Measurements from ENCODE around the gene NPW.
"Not testable (repeated sequence)": the region's sequence is repeated elsewhere in the genome, so short reads cannot be mapped to it uniquely, and the experiment has no call there.

NPW gene

DNA sequence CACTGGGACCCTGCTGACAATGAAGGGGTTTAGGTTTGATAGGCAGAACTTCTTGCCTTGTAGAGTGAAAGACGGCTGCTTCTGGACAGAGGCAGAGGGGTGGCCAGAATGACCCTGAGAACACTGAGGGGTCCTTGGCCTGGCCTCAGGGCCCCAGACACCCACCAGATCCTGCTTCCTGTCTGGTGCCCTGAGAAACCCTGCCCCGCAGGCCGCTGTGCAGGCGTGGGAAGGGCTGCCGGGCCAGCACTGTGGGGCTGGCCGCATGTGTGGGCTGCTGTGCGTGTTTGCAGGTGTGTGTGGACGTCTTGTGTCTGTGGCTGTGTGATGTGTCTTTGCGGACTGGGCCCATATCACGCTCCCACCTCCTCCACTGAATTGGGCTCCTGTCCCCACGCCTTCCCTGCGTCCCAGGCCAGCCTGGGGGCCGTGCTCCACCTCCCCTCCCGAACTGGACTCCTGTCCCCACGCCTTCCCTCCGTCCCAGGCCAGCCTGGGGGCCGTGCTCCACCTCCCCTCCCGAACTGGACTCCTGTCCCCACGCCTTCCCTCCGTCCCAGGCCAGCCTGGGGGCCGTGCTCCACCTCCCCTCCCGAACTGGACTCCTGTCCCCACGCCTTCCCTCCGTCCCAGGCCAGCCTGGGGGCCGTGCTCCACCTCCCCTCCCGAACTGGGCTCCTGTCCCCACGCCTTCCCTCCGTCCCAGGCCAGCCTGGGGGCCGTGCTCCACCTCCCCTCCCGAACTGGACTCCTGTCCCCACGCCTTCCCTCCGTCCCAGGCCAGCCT, 14.5 kb downstream of the NPW start:
- not testable (repeated sequence) for DNase-seq (ENCODE audit: insufficient read length, low spot score)
- FAIRE-seq = peak; percentile 33

DNA sequence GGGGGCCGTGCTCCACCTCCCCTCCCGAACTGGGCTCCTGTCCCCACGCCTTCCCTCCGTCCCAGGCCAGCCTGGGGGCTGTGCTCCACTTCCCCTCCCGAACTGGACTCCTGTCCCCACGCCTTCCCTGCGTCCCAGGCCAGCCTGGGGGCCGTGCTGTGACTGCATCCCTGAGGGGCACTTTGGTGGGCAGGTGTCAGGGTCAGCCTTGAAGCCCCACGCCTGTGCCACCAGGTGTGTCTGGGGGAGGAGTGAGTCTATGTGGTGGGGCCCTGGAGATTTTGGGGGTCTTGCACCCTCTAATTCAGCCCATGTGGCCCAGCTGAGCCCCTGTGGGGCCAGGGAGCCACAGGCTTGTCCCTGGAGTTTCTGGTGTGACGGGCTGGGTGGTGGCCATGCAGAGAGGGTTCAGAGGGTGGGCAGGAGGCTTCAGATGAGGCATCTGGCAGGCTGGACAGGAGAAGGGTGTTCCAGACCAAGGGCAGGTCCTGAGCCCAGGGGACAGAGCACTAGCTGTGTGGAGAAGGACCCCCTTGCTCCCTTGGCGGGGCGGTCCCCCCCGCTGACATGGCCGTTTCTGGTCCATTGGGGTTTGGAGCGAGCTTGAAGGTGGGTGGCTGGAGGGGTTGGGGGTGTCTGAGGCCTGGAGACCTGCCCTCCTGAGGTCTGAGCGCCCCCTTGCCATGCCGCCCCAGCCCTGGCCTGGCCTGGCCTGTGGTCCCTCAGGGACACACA, 15.3 kb downstream of the NPW start:
- FAIRE-seq (peak; percentile 79), DNase-seq (ENCODE audit: insufficient read length, low spot score) (no peak)

GRCh38 chr16:2035431-2036199, 16.0 kb downstream of the NPW start:
- DNase-seq (ENCODE audit: insufficient read length, low spot score) = no peak
- FAIRE-seq = no peak

DNA sequence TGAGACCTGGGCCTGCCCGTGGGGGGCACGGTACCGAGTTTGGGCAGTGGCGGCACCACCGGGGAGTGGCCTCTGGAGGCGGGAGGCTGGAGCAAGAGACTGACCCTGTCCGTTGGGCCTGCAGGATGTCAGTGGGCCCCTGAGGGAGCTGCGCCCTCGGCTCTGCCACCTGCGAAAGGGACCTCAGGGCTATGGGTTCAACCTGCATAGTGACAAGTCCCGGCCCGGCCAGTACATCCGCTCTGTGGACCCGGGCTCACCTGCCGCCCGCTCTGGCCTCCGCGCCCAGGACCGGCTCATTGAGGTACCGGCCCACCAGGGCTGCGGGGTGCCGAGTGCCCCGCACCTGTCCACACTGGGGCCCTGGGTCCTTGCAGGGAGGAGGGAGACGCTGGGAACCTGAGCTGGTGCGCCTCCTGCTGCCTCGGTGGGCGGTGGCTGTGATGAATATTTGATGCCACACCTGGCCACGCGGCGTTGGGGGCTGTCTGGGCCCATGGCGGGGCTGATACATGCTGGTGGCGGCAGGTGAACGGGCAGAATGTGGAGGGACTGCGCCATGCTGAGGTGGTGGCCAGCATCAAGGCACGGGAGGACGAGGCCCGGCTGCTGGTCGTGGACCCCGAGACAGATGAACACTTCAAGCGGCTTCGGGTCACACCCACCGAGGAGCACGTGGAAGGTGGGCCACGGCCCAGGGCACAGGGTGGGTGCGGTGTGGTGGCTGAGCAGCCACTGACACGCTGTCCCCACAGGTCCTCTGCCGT, 16.8 kb downstream of the NPW start:
- FAIRE-seq = no peak
- DNase-seq (ENCODE audit: insufficient read length, low spot score) = no peak

DNA sequence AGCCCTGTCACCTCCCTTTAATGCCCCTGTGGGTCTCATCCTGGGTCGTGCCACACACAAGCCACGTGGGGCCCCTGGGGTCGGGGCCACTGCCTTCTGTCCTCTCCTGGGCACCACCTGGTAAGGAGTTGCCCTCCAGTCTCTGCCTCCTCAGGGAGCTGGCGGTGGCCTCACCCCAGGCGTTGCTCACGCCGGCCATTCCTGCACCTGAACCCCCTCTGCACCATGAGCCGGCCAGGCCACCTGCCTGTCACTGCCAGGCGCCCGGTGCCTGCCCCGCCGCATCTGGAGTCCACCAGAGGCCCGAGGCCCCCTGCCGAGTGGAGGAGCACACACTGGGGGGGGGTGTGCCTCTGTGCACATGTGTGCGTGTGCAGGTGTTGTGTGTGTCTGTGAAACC, 17.5 kb downstream of the NPW start:
- no peak for FAIRE-seq
- DNase-seq (ENCODE audit: insufficient read length, low spot score) = no peak

DNA sequence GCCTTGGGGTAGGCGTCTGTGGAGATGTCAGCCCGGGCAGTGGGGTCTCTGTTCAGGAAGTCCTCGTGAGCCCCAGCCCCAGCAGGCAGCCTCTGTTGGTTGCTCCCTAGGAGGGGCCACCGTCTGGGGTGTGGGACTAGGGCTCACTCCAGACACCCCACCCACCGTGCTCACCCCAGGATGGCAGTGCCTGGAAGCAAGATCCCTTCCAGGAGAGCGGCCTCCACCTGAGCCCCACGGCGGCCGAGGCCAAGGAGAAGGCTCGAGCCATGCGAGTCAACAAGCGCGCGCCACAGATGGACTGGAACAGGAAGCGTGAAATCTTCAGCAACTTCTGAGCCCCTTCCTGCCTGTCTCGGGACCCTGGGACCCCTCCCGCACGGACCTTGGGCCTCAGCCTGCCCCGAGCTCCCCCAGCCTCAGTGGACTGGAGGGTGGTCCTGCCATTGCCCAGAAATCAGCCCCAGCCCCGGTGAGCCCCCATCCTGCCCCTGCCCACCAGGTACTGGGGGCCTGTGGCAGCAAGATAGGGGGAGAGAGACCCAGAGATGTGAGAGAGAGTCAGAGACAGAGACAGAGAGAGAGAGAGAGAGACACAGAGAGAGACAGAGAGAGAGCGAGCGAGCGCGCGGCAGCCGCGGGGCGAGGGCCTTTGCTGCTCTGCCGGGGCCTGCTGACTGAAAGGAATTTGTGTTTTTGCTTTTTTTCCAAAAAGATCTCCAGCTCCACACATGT, 18.2 kb downstream of the NPW start:
- FAIRE-seq (no peak), DNase-seq (ENCODE audit: insufficient read length, low spot score) (no peak)

DNA sequence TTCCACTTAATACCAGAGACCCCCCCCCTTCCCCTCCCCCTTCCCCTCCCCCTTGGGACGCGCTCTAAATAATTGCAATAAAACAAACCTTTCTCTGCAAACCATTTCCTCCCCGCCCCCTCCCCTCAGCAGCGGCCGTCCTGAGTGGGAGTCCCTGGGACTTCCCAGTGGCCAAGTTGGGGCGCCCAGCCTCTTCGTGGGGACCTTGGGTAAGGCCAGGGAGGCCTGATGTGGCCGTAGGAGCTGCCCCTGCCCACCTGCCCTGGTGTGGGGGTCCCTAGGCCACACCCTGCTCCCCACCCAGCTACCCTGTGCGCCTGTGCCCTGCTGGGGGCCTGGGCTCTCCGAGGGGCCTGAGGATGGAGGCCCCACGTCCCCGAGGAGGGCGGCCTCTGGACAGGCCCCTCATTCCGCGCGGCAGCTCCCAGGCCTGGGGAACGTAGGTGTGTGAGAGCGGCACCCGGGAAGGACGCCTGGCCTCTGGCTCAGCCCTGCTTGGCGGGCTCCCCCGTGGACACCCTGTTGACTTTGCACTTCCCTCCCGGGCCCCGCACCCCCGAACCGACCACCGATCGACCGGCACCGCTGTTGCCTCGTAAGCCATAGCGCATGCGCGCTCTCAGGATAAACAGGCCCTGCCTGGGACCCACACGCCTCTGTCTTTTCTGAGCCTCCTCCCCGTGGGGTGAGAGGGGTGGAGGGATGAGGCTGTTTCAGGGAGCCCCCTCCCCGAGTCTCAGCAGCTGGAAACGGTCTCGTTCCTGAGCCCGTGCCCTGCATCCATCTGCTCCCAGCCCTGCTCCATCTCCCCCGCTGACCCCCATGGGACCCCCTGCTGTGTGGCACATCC, 19.0 kb downstream of the NPW start:
- FAIRE-seq (no peak), DNase-seq (ENCODE audit: insufficient read length, low spot score) (no peak)

GRCh38 chr16:2039274-2040031, 19.9 kb downstream of the NPW start:
- FAIRE-seq = no peak

GRCh38 chr16:2040041-2040786, 20.6 kb downstream of the NPW start:
- DNase-seq (ENCODE audit: insufficient read length, low spot score) (no peak), FAIRE-seq (no peak)

More at GRCh38 chr16:2039274-2040031, 19.9 kb downstream of the NPW start:
- DNase-seq (ENCODE audit: insufficient read length, low spot score) = no peak

DNA sequence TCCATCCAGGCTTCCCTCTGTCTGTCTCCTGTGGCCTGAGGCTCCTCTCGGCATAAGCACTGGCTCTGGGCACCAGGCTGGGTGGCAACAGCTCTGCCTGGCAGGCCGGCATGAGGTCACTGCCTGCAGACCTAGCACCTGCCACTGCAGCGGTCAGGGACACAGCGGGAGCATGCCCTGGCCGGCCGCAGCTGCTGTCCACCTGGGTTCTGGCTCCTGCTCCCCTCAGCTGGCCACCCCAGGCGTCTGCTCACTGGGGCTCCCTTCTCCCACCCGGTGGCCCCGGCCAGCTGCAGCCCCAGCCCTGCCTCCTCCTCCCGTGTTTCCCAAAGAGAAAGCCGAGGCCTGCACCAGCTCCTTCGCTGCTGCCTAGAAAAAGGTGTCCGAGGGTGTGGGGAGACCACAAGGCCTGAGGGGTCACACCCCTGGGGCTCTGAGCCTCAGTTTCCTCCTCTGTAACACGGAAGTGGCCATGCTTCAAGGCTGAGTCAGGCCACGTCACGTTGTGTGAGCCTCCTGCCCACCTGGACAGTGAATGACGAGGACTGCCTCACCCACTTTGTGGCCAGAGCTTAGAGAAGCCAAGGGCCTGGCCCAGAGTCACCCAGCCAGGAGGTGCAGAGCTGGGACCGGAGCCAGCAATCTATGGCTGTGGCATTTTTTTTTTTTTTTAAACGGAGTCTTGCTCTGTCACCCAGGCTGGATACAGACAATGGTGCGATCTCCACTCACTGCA, 21.4 kb downstream of the NPW start:
- no peak for DNase-seq (ENCODE audit: insufficient read length, low spot score)
- FAIRE-seq = no peak

- DNase-seq (ENCODE audit: insufficient read length, low spot score) (no peak), FAIRE-seq (no peak)
These were observed 22.8 kb downstream of the NPW start for GRCh38 chr16:2042171-2042985.

GRCh38 chr16:2042986-2043666, 23.5 kb downstream of the NPW start:
- FAIRE-seq (no peak), DNase-seq (ENCODE audit: insufficient read length, low spot score) (no peak)

DNA sequence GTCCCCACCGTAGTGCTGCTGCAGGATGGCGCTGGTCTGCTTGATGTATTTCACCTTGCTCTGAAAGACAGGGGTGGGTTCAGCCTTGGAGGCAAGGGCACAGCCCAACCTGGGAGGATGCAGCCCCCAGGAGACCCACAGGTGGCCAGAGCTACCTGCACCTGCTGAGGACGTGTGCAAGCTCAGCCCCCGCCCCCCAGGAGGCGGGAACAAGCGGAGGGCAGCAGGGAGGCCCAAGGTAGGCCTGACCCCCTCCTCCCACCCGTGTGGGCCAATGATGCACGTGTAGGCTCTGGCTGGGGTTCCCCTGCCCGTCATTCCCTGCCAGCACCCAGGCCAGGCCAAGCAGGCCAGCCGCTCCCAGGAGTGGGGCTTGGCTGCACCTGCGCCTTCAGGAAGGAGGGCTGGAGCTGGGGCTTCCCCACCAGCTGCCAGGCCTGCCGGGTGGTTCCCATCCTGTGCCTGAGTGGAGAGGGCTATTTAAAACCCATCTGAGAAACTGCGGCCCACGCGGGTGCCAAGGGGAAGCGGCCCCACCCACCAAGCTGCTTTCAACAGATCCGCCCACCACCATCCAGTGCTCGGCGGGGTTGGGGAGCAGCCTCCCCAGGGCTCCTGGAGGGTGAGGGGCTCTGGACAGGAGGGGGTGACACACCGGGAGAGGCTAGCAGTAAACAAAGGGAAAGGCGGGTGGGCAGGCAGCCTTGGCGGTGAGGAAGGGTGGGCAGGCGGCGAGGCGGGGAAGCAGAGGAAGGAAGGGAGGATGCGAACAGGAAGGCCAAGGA, 24.3 kb downstream of the NPW start:
- FAIRE-seq = no peak
- no peak for DNase-seq (ENCODE audit: insufficient read length, low spot score)

DNA sequence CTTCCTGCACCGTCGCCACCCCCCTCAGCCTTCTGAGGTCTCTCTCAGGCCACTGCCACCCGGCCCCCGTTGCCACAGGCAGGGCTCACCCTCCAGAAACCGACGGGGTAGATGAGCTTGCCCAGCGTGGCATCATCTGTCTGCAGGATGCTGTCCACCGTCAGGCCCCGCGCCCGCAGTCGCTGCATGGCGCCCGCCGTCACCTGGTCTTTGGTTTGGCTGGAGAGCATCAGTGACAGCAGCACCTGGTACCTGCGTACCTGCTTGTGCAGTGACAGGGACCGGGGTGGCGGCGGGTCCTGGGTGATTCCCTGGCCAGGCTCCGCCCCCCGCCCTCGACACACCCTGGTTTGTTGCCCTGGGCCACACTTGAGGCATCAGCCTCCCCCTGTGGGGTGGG, 25.0 kb downstream of the NPW start:
- FAIRE-seq (no peak), DNase-seq (ENCODE audit: insufficient read length, low spot score) (no peak)

All from HTR-8/SVneo (cell line).